AG20443 (cell line): ENCODE data around the gene SDR39U1.
A peak's percentile ranks its signal among the peaks of the same experiment; 100 is the strongest.

ENCODE experiments used
- DNase-seq: peaks from one replicate; pipeline ENCODE4 v3.0.0; 2012; ENCODE audit warnings: low spot score, mixed read lengths

Gene SDR39U1

GRCh38 chr14:24411443-24412389 lies 30.9 kb downstream of the SDR39U1 start:
- DNase-seq: peak; percentile 76

GRCh38 chr14:24409956-24410355 lies 32.6 kb downstream of the SDR39U1 start:
- no peak for DNase-seq

GRCh38 chr14:24409192-24409591 lies 33.4 kb downstream of the SDR39U1 start:
- no peak for DNase-seq

GRCh38 chr14:24408764-24409163 lies 33.8 kb downstream of the SDR39U1 start:
- no peak for DNase-seq

GRCh38 chr14:24407608-24408325 lies 34.8 kb downstream of the SDR39U1 start:
- DNase-seq: no peak

- no peak for DNase-seq
These were observed 36.2 kb downstream of the SDR39U1 start for GRCh38 chr14:24406416-24406815.

- no peak for DNase-seq
These were observed 37.8 kb downstream of the SDR39U1 start for GRCh38 chr14:24404814-24405213.

- peak; percentile 43 for DNase-seq
These were observed 39.1 kb downstream of the SDR39U1 start for GRCh38 chr14:24403294-24403998.

GRCh38 chr14:24401810-24402702 lies 40.5 kb downstream of the SDR39U1 start:
- no peak for DNase-seq

GRCh38 chr14:24399999-24400718 lies 42.4 kb downstream of the SDR39U1 start:
- DNase-seq: no peak

- DNase-seq: no peak
These were observed 43.1 kb downstream of the SDR39U1 start for GRCh38 chr14:24399447-24399822.

GRCh38 chr14:24398653-24399446 lies 43.7 kb downstream of the SDR39U1 start, which contains the start of gene NYNRIN:
Gene NYNRIN (plus strand): TSS chr14:24399003. CDS start chr14:24399247, 244 bp downstream.
- peak; percentile 71 for DNase-seq

GRCh38 chr14:24398293-24398652 lies 44.3 kb downstream of the SDR39U1 start:
- no peak for DNase-seq

- no peak for DNase-seq
These were observed 44.8 kb downstream of the SDR39U1 start for GRCh38 chr14:24397639-24398292.

GRCh38 chr14:24395609-24396582 lies 46.7 kb downstream of the SDR39U1 start:
- DNase-seq: no peak

- DNase-seq: no peak
These were observed 48.3 kb downstream of the SDR39U1 start for GRCh38 chr14:24394275-24394674.

- DNase-seq: no peak
These were observed 50.1 kb downstream of the SDR39U1 start for GRCh38 chr14:24392325-24393091.
